GM23248 (cell line): Measurements from ENCODE around the gene PLCD3. TPM values are rescaled to one million over a fixed set of nuclear protein-coding genes. Genes with fewer than 3 reads are reported as not detected.

Source experiments
- DNase-seq: peaks from one replicate; pipeline ENCODE4 v3.0.0-alpha.2; 2015
- H2AFZ ChIP-seq: fragments of 200-600 bp; sonication (generic); 2 replicates; pipeline ENCODE4 v1.6.1; 2016; ENCODE audit warnings: antibody characterized with exemption
- H3F3A ChIP-seq: fragments of 200-600 bp; sonication (generic); 2 replicates; pipeline ENCODE4 v1.6.1; 2016; ENCODE audit warnings: mild to moderate bottlenecking, antibody characterized with exemption, mixed run types; ENCODE audit not compliant: insufficient read depth
- H3K27ac ChIP-seq: fragments of 200-600 bp; sonication (generic); 2 replicates; pipeline ENCODE4 v1.5.1; 2016; ENCODE audit warnings: mild to moderate bottlenecking
- H3K27me3 ChIP-seq: fragments of 200-600 bp; sonication (generic); replicated peaks from 2 replicates; pipeline ENCODE4 v1.6.1; 2016; ENCODE audit warnings: mild to moderate bottlenecking; ENCODE audit not compliant: insufficient read depth
- H3K36me3 ChIP-seq: fragments of 200-600 bp; sonication (generic); 2 replicates; pipeline ENCODE4 v1.6.1; 2016; ENCODE audit warnings: low read depth, mild to moderate bottlenecking
- H3K4me1 ChIP-seq: fragments of 200-600 bp; sonication (generic); 2 replicates; pipeline ENCODE4 v1.6.1; 2016; ENCODE audit warnings: mild to moderate bottlenecking; ENCODE audit not compliant: insufficient read depth
- H3K4me2 ChIP-seq: fragments of 200-600 bp; sonication (generic); one replicate; pipeline ENCODE4 v1.6.1; 2016; ENCODE audit warnings: mild to moderate bottlenecking; ENCODE audit not compliant: unreplicated experiment
- H3K4me3 ChIP-seq: fragments of 200-600 bp; sonication (generic); 2 replicates; pipeline ENCODE4 v1.5.1; 2016; ENCODE audit warnings: mild to moderate bottlenecking
- H3K79me2 ChIP-seq: fragments of 200-600 bp; sonication (generic); 2 replicates; pipeline ENCODE4 v1.6.1; 2016; ENCODE audit warnings: mild to moderate bottlenecking; ENCODE audit not compliant: insufficient read depth
- H3K9ac ChIP-seq: fragments of 200-600 bp; sonication (generic); 2 replicates; pipeline ENCODE4 v1.6.1; 2016; ENCODE audit warnings: mild to moderate bottlenecking
- H3K9me2 ChIP-seq: fragments of 200-600 bp; sonication (generic); 2 replicates; pipeline ENCODE4 v1.6.1; 2016; ENCODE audit warnings: mixed run types, mild to moderate bottlenecking, moderate library complexity; ENCODE audit not compliant: insufficient read depth
- H3K9me3 ChIP-seq: fragments of 200-600 bp; sonication (generic); one replicate; pipeline ENCODE4 v1.6.1; 2017; ENCODE audit warnings: low read depth
- H4K20me1 ChIP-seq: fragments of 200-600 bp; sonication (generic); 2 replicates; pipeline ENCODE4 v1.6.0; 2016; ENCODE audit not compliant: insufficient read depth
- EZH2 ChIP-seq: fragments of 200-600 bp; sonication (generic); IDR thresholded peaks from 2 replicates; pipeline ENCODE4 v1.6.1; 2018; ENCODE audit warnings: antibody characterized with exemption, mild to moderate bottlenecking; ENCODE audit not compliant: insufficient read depth, poor library complexity, severe bottlenecking
- EZH2phosphoT487 ChIP-seq: fragments of 200-600 bp; sonication (generic); IDR thresholded peaks from 2 replicates; pipeline ENCODE4 v1.6.1; 2018; ENCODE audit warnings: antibody characterized with exemption, moderate library complexity, mild to moderate bottlenecking, low read depth; ENCODE audit not compliant: insufficient read depth
- WGBS, 2 experiments: methylation state at CpG; one replicate each; pipeline ENCODE4 v1.1.6; 2015 to 2017; ENCODE audit warnings: low lambda C conversion rate in 2 of 2, low coverage in 1 of 2; ENCODE audit errors: missing lambda C conversion rate in 2 of 2; 5-methylcytosine and 5-hydroxymethylcytosine counted together
- in situ Hi-C: fragments of 300-500 bp; cut with MboI; formaldehyde crosslinking; loops from 2 replicates; pipeline ENCODE4 v1.15.0; 2020
- polyA plus RNA-seq: library from polyadenylated mRNA; unstranded; fragments of >200 nt; fragmentation: Nextera tagmentation; extraction: Ambion mirVana; gene quantifications from 2 replicates; pipeline ENCODE4 v1.2.1, GENCODE V29; 2016
- total RNA-seq: library from RNA; depleted of rRNA; stranded (reverse); fragments of >200 nt; shearing (Covaris generic); gene quantifications from 2 replicates; pipeline ENCODE4 v1.2.3, GENCODE V29; 2014

Gene PLCD3
- total and polyA plus RNA-seq, 2 experiments from 2014 or later = 17.1 to 30.2 TPM

DNA sequence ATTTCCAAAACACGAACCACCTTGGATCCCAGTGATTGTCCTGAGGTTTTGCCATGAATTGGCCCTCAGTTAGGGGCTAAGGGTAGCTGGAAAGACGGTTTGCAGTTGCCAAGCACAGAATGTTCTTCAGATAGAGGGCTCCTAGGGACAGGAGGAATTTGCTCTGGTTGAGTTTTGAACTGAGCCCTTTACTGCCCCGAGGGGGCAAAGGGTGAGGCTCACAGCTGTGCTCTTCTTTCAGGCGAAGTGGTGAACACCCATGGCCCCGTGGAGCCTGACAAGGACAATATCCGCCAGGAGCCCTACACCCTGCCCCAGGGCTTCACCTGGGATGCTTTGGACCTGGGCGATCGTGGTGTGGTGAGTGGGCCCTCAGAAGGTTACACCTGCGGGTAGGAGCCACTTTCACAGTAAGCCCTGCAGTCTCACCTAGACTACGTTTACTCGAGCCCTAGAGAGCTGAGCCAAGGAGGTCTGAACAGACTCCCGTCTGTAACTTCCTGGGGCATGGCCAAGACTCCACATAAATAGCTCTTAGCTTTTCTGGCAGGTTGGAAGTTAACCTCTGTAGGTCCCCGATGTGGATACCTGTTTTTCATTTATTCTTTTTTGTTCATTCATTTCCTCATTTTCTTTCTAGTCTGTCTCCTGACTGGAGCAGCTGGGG is 38.7 kb downstream of the PLCD3 start:
- H4K20me1 ChIP-seq = no peaks in the 10 kb centered on the region
- peaks cover 57% of the 10 kb centered on the region for H3K79me2 ChIP-seq
- 32 to 36% methylated on average over 13 of the region's 13 CpGs for WGBS, 2 experiments
- in situ Hi-C loops = no loop called here
- H3K27ac ChIP-seq = peak overlapping the region; percentile 96
- peak overlapping the region; percentile 74 for H3K9ac ChIP-seq
- TF ChIP-seq EZH2phosphoT487 (no peak), EZH2 (no peak)
- peak overlapping the region; percentile 16; the same call in 1 of the 2 replicates for H2AFZ ChIP-seq
- H3K4me3 ChIP-seq = peak overlapping the region; percentile 4; the same call in 1 of the 2 replicates
- peak overlapping the region; percentile 61 for H3K4me2 ChIP-seq
- peak; percentile 44 for DNase-seq
- H3K4me1 ChIP-seq = peaks cover 42% of the 10 kb centered on the region
- peaks cover 44% of the 10 kb centered on the region for H3F3A ChIP-seq
- H3K9me3 ChIP-seq = no peaks in the 10 kb centered on the region
- no peaks in the 10 kb centered on the region for H3K9me2 ChIP-seq
- H3K27me3 ChIP-seq = no peaks in the 10 kb centered on the region
- peaks cover 47% of the 10 kb centered on the region for H3K36me3 ChIP-seq

DNA sequence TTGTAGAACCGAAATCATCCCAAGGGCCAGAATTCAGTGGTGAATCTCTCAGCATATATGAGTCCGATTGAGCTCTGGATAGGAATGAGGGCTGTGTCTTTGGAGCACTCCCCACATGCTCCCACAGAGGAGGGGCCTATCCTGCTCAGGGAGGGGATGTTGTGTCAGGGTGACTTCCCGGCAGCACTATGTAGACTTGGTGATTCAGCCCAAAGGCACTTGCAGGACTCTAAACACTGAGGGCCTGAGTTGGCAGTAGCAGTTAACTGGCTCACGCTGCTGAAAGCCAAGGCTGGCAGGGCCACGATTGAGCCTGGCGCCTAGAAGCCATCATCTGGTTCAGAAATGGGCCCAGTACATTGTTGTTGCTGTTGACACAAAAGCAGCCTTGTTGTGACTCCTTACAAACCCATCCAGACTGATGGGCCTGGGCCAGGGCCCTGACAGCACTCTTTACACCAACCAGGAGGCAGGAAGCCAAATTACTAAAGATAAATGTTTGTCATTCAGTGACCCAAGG is 39.3 kb downstream of the PLCD3 start:
- Histone ChIP-seq H3K4me1 (peaks cover 42% of the 10 kb centered on the region), H3K27ac (peak overlapping the region; percentile 96), H3K4me3 (peak overlapping the region; percentile 4; the same call in 1 of the 2 replicates), H3K36me3 (peaks cover 49% of the 10 kb centered on the region), H3K4me2 (peak overlapping the region; percentile 72), H3K9me3 (no peaks in the 10 kb centered on the region), H3F3A (peaks cover 48% of the 10 kb centered on the region), H4K20me1 (no peaks in the 10 kb centered on the region), H3K9me2 (no peaks in the 10 kb centered on the region), H3K27me3 (no peaks in the 10 kb centered on the region), H2AFZ (peak overlapping the region; percentile 16; the same call in 1 of the 2 replicates), H3K9ac (peak overlapping the region; percentile 74), H3K79me2 (peaks cover 57% of the 10 kb centered on the region)
- WGBS, 2 experiments = 0 to 3% methylated on average over 6 of the region's 6 CpGs
- DNase-seq = peak; percentile 100
- TF ChIP-seq EZH2phosphoT487 (no peak), EZH2 (no peak)
- in situ Hi-C loops = no loop called here

DNA sequence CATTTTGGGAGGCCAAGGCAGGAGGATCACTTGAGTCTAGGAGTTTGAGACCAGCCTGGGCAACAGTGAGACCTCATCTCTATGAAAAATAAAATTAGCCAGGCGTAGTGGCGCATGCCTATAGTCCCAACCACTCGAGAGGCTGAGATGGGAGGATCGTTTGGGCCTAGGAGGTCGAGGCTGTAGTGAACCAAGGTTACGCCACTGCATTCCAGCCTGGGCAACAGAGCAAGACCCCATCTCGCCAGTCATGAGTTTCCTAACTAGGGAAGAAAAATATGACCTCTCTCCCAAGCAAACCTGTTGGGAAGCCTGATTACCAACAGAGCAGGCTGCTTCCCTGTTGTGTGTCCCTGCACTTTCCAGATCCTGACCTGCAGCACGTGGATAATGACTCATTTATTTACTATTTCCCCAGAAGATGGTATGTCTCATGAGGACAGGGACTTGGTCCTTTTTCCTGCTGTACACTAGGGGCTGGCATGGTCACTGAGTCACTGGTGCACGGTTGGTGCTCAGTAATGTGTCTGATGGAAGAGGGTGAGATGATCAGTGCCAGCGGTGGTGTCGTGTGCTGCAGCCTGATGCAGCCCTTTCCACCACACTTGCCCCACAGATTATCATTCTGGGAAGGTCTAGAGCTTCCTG is 40.4 kb downstream of the PLCD3 start:
- DNase-seq = peak; percentile 27
- no peak for TF ChIP-seq EZH2
- no peak for TF ChIP-seq EZH2phosphoT487
- H3K36me3 ChIP-seq = peaks cover 57% of the 10 kb centered on the region
- WGBS, 2 experiments = 75 to 78% methylated on average over 11 of the region's 11 CpGs
- H3K27me3 ChIP-seq = no peaks in the 10 kb centered on the region
- H3F3A ChIP-seq = peaks cover 59% of the 10 kb centered on the region
- peaks cover 52% of the 10 kb centered on the region for H3K79me2 ChIP-seq
- no peaks in the 10 kb centered on the region for H3K9me2 ChIP-seq
- H3K4me3 ChIP-seq = no peak overlapping the region
- peak overlapping the region; percentile 72 for H3K4me2 ChIP-seq
- in situ Hi-C loops = no loop called here
- no peaks in the 10 kb centered on the region for H4K20me1 ChIP-seq
- peak overlapping the region; percentile 96 for H3K27ac ChIP-seq
- H3K9ac ChIP-seq = peak overlapping the region; percentile 22; the same call in 1 of the 2 replicates
- H3K4me1 ChIP-seq = peaks cover 53% of the 10 kb centered on the region
- H3K9me3 ChIP-seq = no peaks in the 10 kb centered on the region
- no peak overlapping the region for H2AFZ ChIP-seq

DNA sequence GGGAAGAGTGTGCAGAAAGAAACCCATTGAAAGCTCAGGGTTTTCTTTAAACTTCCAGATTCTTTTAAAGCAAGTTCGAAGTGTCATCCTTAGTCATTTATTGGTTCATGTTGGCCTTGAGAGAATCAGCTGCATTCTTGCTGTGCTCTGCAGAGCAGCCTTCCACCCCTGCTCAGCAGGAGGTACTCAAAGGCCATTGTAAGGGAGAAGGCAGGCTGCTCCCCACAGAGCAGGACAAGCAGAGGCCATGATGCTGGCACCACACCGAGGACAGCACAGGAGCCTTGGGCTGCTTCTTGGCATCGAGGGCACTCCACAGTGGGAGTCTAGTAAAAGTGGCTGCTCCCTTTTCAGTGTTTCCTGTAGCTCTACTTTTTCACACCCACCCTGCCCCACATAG is 41.6 kb downstream of the PLCD3 start:
- H3K9me2 ChIP-seq = no peaks in the 10 kb centered on the region

More for the DNA sequence above, 41.6 kb downstream of the PLCD3 start:
- peak overlapping the region; percentile 16 for H3K4me2 ChIP-seq
- H3K9me3 ChIP-seq = no peaks in the 10 kb centered on the region
- in situ Hi-C loops = no loop called here
- H3K4me3 ChIP-seq = no peak overlapping the region
- H2AFZ ChIP-seq = no peak overlapping the region
- WGBS, 2 experiments = 69 to 76% methylated on average over 3 of the region's 3 CpGs
- peak overlapping the region; percentile 30; the same call in 1 of the 2 replicates for H3K9ac ChIP-seq
- H4K20me1 ChIP-seq = no peaks in the 10 kb centered on the region
- H3K4me1 ChIP-seq = peaks cover 54% of the 10 kb centered on the region
- peaks cover 57% of the 10 kb centered on the region for H3K36me3 ChIP-seq
- peaks cover 51% of the 10 kb centered on the region for H3K79me2 ChIP-seq
- no peaks in the 10 kb centered on the region for H3K27me3 ChIP-seq
- H3K27ac ChIP-seq = peak overlapping the region; percentile 96
- TF ChIP-seq EZH2phosphoT487 (no peak), EZH2 (no peak)
- H3F3A ChIP-seq = peaks cover 67% of the 10 kb centered on the region
- DNase-seq = peak; percentile 66
